Smooth muscle cell (in vitro differentiated cells): ENCODE measurements around the gene ZBTB6. TPM values are rescaled to one million over a fixed set of nuclear protein-coding genes. Genes with fewer than 3 reads are reported as not detected.
"Not testable (repeated sequence)": the region's sequence is repeated elsewhere in the genome, so short reads cannot be mapped to it uniquely, and the experiment has no call there.

Experiments
- DNase-seq: peaks from one replicate; lab custom pipeline; 2025; ENCODE audit not compliant: unreplicated experiment; lab: John Stamatoyannopoulos, UW
- H2AFZ ChIP-seq: fragments of 200-600 bp; sonication (generic); 2 replicates; pipeline ENCODE4 v1.6.0; 2016; ENCODE audit warnings: antibody characterized with exemption, low read depth, mild to moderate bottlenecking
- H3F3A ChIP-seq: fragments of 200-600 bp; sonication (generic); 2 replicates; pipeline ENCODE4 v1.6.0; 2017; ENCODE audit warnings: antibody characterized with exemption, low read depth
- H3K27ac ChIP-seq: fragments of 200-600 bp; sonication (generic); 2 replicates; pipeline ENCODE4 v1.5.1; 2016; ENCODE audit warnings: low read depth, mild to moderate bottlenecking
- H3K27me3 ChIP-seq: fragments of 200-600 bp; sonication (generic); 2 replicates; pipeline ENCODE4 v1.6.1; 2016; ENCODE audit warnings: low read depth, mild to moderate bottlenecking
- H3K36me3 ChIP-seq: fragments of 200-600 bp; sonication (generic); 2 replicates; pipeline ENCODE4 v1.5.1; 2016; ENCODE audit warnings: low read depth
- H3K4me1 ChIP-seq: fragments of 200-600 bp; sonication (generic); 2 replicates; pipeline ENCODE4 v1.5.1; 2016; ENCODE audit warnings: low read depth
- H3K4me2 ChIP-seq: fragments of 200-600 bp; sonication (generic); 2 replicates; pipeline ENCODE4 v1.6.0; 2016; ENCODE audit warnings: mild to moderate bottlenecking
- H3K4me3 ChIP-seq: fragments of 200-600 bp; sonication (generic); 2 replicates; pipeline ENCODE4 v1.5.1; 2016; ENCODE audit warnings: mild to moderate bottlenecking
- H3K79me2 ChIP-seq: fragments of 200-600 bp; sonication (generic); 2 replicates; pipeline ENCODE4 v1.6.0; 2016; ENCODE audit warnings: low read depth, mild to moderate bottlenecking
- H3K9ac ChIP-seq: fragments of 200-600 bp; sonication (generic); 2 replicates; pipeline ENCODE4 v1.6.0; 2016; ENCODE audit warnings: low read depth
- H3K9me3 ChIP-seq: fragments of 200-600 bp; sonication (generic); replicated peaks from 2 replicates; pipeline ENCODE4 v1.5.1; 2016; ENCODE audit warnings: low read depth
- H4K20me1 ChIP-seq: fragments of 200-600 bp; sonication (generic); 2 replicates; pipeline ENCODE4 v1.6.0; 2016; ENCODE audit warnings: low read depth
- CTCF ChIP-seq: fragments of 200-600 bp; sonication (generic); IDR thresholded peaks from 2 replicates; pipeline ENCODE4 v1.5.1; 2017; ENCODE audit warnings: borderline replicate concordance, mild to moderate bottlenecking, antibody characterized with exemption; ENCODE audit not compliant: insufficient read depth, poor library complexity, severe bottlenecking
- WGBS: methylation state at CpG from one replicate; pipeline ENCODE4 v1.1.7; 2016; ENCODE audit warnings: low lambda C conversion rate; 5-methylcytosine and 5-hydroxymethylcytosine counted together
- polyA plus RNA-seq: library from polyadenylated mRNA; unstranded; fragments of >200 nt; fragmentation: Nextera tagmentation; extraction: Ambion mirVana; gene quantifications from 2 replicates; pipeline ENCODE4 v1.2.1, GENCODE V29; 2016
- total RNA-seq: library from RNA; depleted of rRNA; stranded (reverse); fragments of >200 nt; gene quantifications from 2 replicates; pipeline ENCODE4 v1.2.3, GENCODE V29; 2014

The ZBTB6 gene
- total and polyA plus RNA-seq, 2 experiments from 2014 or later = 2.7 to 13.2 TPM

- no peaks in the 10 kb centered on the region for H3K27me3 ChIP-seq
- H3K9me3 ChIP-seq = no peaks in the 10 kb centered on the region
- TF ChIP-seq CTCF = no peak
- no peaks in the 10 kb centered on the region for H4K20me1 ChIP-seq
- DNase-seq = no peak
- H3F3A ChIP-seq = peaks cover 3% of the 10 kb centered on the region
- H3K4me3 ChIP-seq = peak overlapping the region; percentile 77
- H3K4me1 ChIP-seq = peaks cover 10% of the 10 kb centered on the region
- 8% methylated on average over 9 of the region's 9 CpGs for WGBS
- H3K79me2 ChIP-seq = peaks cover 47% of the 10 kb centered on the region
- H2AFZ ChIP-seq = peak overlapping the region; percentile 93
- H3K36me3 ChIP-seq = no peaks in the 10 kb centered on the region
- peak overlapping the region; percentile 86 for H3K27ac ChIP-seq
- H3K4me2 ChIP-seq = peak overlapping the region; percentile 95
- H3K9ac ChIP-seq = peak overlapping the region; percentile 84
Measured at GRCh38 chr9:122912671-122912963, 506 bp downstream of the ZBTB6 start.

- not testable (repeated sequence) for H3K9me3 ChIP-seq, H2AFZ ChIP-seq, H3K27me3 ChIP-seq, H3K9ac ChIP-seq, H3K27ac ChIP-seq, DNase-seq, H3F3A ChIP-seq, H3K4me3 ChIP-seq, H3K36me3 ChIP-seq
- peaks cover 15% of the 10 kb centered on the region for H3K4me1 ChIP-seq
- peaks cover 15% of the 10 kb centered on the region for H4K20me1 ChIP-seq
- WGBS = 98% methylated on average over 16 of the region's 16 CpGs
- H3K79me2 ChIP-seq = peaks cover 64% of the 10 kb centered on the region
- peak overlapping the region; percentile 81 for H3K4me2 ChIP-seq
Measured at GRCh38 chr9:122906122-122906521, 7.0 kb downstream of the ZBTB6 start.

- no peaks in the 10 kb centered on the region for H3F3A ChIP-seq
- no peaks in the 10 kb centered on the region for H3K9me3 ChIP-seq
- H3K9ac ChIP-seq = peak within 1 kb of the TSS; percentile 98
- H3K27me3 ChIP-seq = no peaks in the 10 kb centered on the region
- H3K4me3 ChIP-seq = peak within 1 kb of the TSS; percentile 88
- peaks cover 25% of the 10 kb centered on the region for H3K4me1 ChIP-seq
- H4K20me1 ChIP-seq = peaks cover 26% of the 10 kb centered on the region
- no peaks in the 10 kb centered on the region for H3K36me3 ChIP-seq
- H3K79me2 ChIP-seq = peaks cover 64% of the 10 kb centered on the region
- H3K27ac ChIP-seq = peak within 1 kb of the TSS; percentile 85
- WGBS = under 1% methylated on average over 48 of the region's 77 CpGs
- H2AFZ ChIP-seq = peak within 1 kb of the TSS; percentile 94
- TF ChIP-seq CTCF = no peak
- H3K4me2 ChIP-seq = peak within 1 kb of the TSS; percentile 89
- peak; percentile 88 for DNase-seq
Measured at GRCh38 chr9:122904823-122905710, 8.1 kb downstream of the ZBTB6 start, which contains the start of gene RC3H2. RC3H2 (minus strand) TSS chr9:122905359; CDS start chr9:122897509, 7,850 bp downstream.

- Histone ChIP-seq H3K4me1 (peaks cover 26% of the 10 kb centered on the region), H3K9ac (peak overlapping the region; percentile 98), H4K20me1 (peaks cover 32% of the 10 kb centered on the region), H3K27ac (peak overlapping the region; percentile 85), H3K4me2 (peak overlapping the region; percentile 89), H3K36me3 (no peaks in the 10 kb centered on the region), H3K27me3 (no peaks in the 10 kb centered on the region), H2AFZ (peak overlapping the region; percentile 86), H3K9me3 (no peaks in the 10 kb centered on the region), H3K4me3 (peak overlapping the region; percentile 88), H3F3A (no peaks in the 10 kb centered on the region), H3K79me2 (peaks cover 66% of the 10 kb centered on the region)
- TF ChIP-seq CTCF = no peak
- WGBS = under 1% methylated on average over 8 of the region's 8 CpGs
- no peak for DNase-seq
Measured at GRCh38 chr9:122904466-122904822, 8.7 kb downstream of the ZBTB6 start.
